ENCODE data around the gene NRP2. TPM values are rescaled to one million over a fixed set of nuclear protein-coding genes. Genes with fewer than 3 reads are reported as not detected.

The NRP2 gene
- total and polyA plus RNA-seq, 2 of the 13 experiments (the other 11 are each of a cell fraction or from before 2014, with no cell fraction given) = 0.65 to 1.4 TPM

DNA sequence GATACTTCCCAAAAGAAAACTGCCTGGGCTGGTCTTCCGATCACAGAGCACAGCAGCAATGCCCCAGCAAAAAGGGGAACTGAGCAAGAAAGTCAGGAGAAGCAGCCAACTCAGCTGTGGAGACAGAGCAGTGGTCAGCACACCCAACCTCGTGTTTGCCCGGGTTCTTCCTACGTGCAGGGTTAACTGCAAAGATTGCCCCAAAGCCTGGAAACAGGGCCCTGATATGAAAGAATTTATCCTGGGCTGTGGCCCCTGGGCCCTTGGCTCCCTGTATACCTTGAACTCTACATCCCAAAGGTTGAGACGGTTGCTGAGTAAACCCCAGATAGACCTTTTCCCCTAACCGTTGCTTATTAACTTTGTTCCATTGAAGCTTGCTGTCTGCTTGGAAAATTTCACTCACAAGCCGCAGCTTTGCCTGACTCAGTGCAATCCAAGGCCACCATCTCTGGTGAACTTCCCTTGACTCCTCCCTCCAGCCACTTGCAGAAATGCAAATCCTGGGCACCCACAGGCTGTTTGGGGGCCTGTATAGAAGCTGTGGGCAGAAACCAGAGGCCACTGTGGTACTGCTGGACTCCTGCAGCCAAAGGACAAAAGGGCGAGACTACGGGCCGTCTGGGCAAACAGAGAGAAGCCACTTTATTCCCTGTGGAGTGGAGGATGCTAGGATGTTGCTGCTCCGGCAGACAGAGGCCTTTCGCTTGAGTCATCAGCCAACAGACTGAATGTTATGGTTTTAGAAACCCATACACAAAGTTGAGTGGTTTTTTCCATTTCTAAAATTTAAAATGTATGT lies 18.2 kb downstream of the NRP2 start (continued):
- TF ChIP-seq, protein P1, sequence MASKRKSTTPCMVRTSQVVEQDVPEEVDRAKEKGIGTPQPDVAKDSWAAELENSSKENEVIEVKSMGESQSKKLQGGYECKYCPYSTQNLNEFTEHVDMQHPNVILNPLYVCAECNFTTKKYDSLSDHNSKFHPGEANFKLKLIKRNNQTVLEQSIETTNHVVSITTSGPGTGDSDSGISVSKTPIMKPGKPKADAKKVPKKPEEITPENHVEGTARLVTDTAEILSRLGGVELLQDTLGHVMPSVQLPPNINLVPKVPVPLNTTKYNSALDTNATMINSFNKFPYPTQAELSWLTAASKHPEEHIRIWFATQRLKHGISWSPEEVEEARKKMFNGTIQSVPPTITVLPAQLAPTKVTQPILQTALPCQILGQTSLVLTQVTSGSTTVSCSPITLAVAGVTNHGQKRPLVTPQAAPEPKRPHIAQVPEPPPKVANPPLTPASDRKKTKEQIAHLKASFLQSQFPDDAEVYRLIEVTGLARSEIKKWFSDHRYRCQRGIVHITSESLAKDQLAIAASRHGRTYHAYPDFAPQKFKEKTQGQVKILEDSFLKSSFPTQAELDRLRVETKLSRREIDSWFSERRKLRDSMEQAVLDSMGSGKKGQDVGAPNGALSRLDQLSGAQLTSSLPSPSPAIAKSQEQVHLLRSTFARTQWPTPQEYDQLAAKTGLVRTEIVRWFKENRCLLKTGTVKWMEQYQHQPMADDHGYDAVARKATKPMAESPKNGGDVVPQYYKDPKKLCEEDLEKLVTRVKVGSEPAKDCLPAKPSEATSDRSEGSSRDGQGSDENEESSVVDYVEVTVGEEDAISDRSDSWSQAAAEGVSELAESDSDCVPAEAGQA (IDR thresholded peaks at IDR 0.05; ENCODE audit: low read depth) = no peak
- TF ChIP-seq, protein P1 (CRISPR knock-in tag; IDR thresholded peaks at IDR 0.05; ENCODE audit: borderline replicate concordance) = no peak
- TF ChIP-seq, protein P2, sequence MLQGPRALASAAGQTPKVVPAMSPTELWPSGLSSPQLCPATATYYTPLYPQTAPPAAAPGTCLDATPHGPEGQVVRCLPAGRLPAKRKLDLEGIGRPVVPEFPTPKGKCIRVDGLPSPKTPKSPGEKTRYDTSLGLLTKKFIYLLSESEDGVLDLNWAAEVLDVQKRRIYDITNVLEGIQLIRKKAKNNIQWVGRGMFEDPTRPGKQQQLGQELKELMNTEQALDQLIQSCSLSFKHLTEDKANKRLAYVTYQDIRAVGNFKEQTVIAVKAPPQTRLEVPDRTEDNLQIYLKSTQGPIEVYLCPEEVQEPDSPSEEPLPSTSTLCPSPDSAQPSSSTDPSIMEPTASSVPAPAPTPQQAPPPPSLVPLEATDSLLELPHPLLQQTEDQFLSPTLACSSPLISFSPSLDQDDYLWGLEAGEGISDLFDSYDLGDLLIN (CRISPR knock-in tag; IDR thresholded peaks at IDR 0.05; ENCODE audit: borderline replicate concordance) = no peak
- TF ChIP-seq ZNF329 (CRISPR knock-in tag; IDR thresholded peaks at IDR 0.05; ENCODE audit: low read depth) (no peak), CENPX (CRISPR knock-in tag; IDR thresholded peaks at IDR 0.05) (no peak), TBP (CRISPR knock-in tag; IDR thresholded peaks at IDR 0.05) (no peak), MXI1 (IDR thresholded peaks at IDR 0.05; ENCODE audit: borderline replicate concordance, low read depth, low read length) (no peak)
- TF ChIP-seq, protein P3, sequence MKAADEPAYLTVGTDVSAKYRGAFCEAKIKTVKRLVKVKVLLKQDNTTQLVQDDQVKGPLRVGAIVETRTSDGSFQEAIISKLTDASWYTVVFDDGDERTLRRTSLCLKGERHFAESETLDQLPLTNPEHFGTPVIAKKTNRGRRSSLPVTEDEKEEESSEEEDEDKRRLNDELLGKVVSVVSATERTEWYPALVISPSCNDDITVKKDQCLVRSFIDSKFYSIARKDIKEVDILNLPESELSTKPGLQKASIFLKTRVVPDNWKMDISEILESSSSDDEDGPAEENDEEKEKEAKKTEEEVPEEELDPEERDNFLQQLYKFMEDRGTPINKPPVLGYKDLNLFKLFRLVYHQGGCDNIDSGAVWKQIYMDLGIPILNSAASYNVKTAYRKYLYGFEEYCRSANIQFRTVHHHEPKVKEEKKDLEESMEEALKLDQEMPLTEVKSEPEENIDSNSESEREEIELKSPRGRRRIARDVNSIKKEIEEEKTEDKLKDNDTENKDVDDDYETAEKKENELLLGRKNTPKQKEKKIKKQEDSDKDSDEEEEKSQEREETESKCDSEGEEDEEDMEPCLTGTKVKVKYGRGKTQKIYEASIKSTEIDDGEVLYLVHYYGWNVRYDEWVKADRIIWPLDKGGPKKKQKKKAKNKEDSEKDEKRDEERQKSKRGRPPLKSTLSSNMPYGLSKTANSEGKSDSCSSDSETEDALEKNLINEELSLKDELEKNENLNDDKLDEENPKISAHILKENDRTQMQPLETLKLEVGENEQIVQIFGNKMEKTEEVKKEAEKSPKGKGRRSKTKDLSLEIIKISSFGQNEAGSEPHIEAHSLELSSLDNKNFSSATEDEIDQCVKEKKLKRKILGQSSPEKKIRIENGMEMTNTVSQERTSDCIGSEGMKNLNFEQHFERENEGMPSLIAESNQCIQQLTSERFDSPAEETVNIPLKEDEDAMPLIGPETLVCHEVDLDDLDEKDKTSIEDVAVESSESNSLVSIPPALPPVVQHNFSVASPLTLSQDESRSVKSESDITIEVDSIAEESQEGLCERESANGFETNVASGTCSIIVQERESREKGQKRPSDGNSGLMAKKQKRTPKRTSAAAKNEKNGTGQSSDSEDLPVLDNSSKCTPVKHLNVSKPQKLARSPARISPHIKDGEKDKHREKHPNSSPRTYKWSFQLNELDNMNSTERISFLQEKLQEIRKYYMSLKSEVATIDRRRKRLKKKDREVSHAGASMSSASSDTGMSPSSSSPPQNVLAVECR (CRISPR knock-in tag; IDR thresholded peaks at IDR 0.05; ENCODE audit: borderline replicate concordance) = no peak
- TF ChIP-seq, protein P4, sequence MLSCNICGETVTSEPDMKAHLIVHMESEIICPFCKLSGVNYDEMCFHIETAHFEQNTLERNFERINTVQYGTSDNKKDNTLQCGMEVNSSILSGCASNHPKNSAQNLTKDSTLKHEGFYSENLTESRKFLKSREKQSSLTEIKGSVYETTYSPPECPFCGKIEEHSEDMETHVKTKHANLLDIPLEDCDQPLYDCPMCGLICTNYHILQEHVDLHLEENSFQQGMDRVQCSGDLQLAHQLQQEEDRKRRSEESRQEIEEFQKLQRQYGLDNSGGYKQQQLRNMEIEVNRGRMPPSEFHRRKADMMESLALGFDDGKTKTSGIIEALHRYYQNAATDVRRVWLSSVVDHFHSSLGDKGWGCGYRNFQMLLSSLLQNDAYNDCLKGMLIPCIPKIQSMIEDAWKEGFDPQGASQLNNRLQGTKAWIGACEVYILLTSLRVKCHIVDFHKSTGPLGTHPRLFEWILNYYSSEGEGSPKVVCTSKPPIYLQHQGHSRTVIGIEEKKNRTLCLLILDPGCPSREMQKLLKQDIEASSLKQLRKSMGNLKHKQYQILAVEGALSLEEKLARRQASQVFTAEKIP (CRISPR knock-in tag; IDR thresholded peaks at IDR 0.05; ENCODE audit: borderline replicate concordance) = no peak
- TF ChIP-seq, protein P5, sequence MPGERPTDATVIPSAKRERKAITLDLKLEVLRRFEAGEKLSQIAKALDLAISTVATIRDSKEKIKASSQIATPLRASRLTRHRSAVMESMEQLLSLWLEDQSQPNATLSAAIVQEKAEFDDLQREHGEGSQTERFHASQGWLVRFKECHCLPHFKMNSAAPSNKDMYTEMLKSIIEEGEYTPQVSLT (CRISPR knock-in tag; IDR thresholded peaks at IDR 0.05; ENCODE audit: borderline replicate concordance, low read depth) = no peak
- TF ChIP-seq, protein P6, sequence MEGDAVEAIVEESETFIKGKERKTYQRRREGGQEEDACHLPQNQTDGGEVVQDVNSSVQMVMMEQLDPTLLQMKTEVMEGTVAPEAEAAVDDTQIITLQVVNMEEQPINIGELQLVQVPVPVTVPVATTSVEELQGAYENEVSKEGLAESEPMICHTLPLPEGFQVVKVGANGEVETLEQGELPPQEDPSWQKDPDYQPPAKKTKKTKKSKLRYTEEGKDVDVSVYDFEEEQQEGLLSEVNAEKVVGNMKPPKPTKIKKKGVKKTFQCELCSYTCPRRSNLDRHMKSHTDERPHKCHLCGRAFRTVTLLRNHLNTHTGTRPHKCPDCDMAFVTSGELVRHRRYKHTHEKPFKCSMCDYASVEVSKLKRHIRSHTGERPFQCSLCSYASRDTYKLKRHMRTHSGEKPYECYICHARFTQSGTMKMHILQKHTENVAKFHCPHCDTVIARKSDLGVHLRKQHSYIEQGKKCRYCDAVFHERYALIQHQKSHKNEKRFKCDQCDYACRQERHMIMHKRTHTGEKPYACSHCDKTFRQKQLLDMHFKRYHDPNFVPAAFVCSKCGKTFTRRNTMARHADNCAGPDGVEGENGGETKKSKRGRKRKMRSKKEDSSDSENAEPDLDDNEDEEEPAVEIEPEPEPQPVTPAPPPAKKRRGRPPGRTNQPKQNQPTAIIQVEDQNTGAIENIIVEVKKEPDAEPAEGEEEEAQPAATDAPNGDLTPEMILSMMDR (CRISPR knock-in tag; IDR thresholded peaks at IDR 0.05) = no peak
